MCF 10A (cell line): Measurements from ENCODE around the gene PPP1CA. TPM values are rescaled to one million over a fixed set of nuclear protein-coding genes. Genes with fewer than 3 reads are reported as not detected.
A peak's percentile ranks its signal among the peaks of the same experiment; 100 is the strongest.

Experiments used
- BruUV-seq: library from RNA; stranded (reverse); fragments of 400-500 nt; replicated peaks from 2 replicates; lab custom pipeline; 2021; lab: Mats Ljungman, UMichigan
- CTCF ChIA-PET: fragments of 300-600 bp; sonication (Branson Sonifier 250); formaldehyde crosslinking; extraction: SDS; loops from one replicate; lab custom pipeline; 2021; ENCODE audit warnings: antibody characterized with exemption, inconsistent platforms; lab: Yijun Ruan, JAX
- POLR2A ChIA-PET: fragments of 300-600, 350-650 bp; sonication (Branson Sonifier 250); formaldehyde crosslinking; extraction: SDS; loops from one replicate; lab custom pipeline; 2020; ENCODE audit warnings: antibody characterized with exemption, inconsistent platforms; lab: Yijun Ruan, JAX
- DNase-seq: peaks from one replicate; pipeline ENCODE4 v3.0.0-alpha.2; 2018; ENCODE audit not compliant: unreplicated experiment
- H3K27ac Mint-ChIP-seq: one replicate; pipeline ENCODE4 v1.8.0; 2022; ENCODE audit warnings: mild to moderate bottlenecking, low read depth, mixed read lengths; ENCODE audit not compliant: unreplicated experiment
- H3K27me3 Mint-ChIP-seq: one replicate; pipeline ENCODE4 v1.8.0; 2022; ENCODE audit warnings: mixed read lengths; ENCODE audit not compliant: insufficient read depth, unreplicated experiment
- H3K36me3 Mint-ChIP-seq: one replicate; pipeline ENCODE4 v1.8.0; 2022; ENCODE audit warnings: mild to moderate bottlenecking, moderate library complexity, mixed read lengths; ENCODE audit not compliant: insufficient read depth, unreplicated experiment
- H3K4me1 Mint-ChIP-seq: one replicate; pipeline ENCODE4 v1.8.0; 2022; ENCODE audit warnings: mixed read lengths; ENCODE audit not compliant: insufficient read depth, unreplicated experiment
- H3K4me3 Mint-ChIP-seq: one replicate; pipeline ENCODE4 v1.8.0; 2022; ENCODE audit warnings: mild to moderate bottlenecking, moderate library complexity, mixed read lengths; ENCODE audit not compliant: unreplicated experiment
- H3K9me3 Mint-ChIP-seq: one replicate; pipeline ENCODE4 v1.8.0; 2022; ENCODE audit warnings: mixed read lengths; ENCODE audit not compliant: unreplicated experiment
- intact Hi-C: fragments of 100-400 bp; cut with micrococcal nuclease; formaldehyde crosslinking; loops from 2 replicates; pipeline ENCODE4 v1.14.1; 2022
- total RNA-seq: library from RNA; stranded (reverse); gene quantifications from 2 replicates; pipeline ENCODE4 v1.2.3, GENCODE V29; 2022
- TF ChIP-seq, protein P1 (sequence below): fragments of 200-600 bp; IDR thresholded peaks from one replicate; pipeline ENCODE4 v1.8.0; 2022; ENCODE audit warnings: antibody characterized with exemption, mild to moderate bottlenecking; ENCODE audit not compliant: unreplicated experiment

PPP1CA gene
- total RNA-seq, 1 experiment from 2014 or later, result 143 TPM

DNA sequence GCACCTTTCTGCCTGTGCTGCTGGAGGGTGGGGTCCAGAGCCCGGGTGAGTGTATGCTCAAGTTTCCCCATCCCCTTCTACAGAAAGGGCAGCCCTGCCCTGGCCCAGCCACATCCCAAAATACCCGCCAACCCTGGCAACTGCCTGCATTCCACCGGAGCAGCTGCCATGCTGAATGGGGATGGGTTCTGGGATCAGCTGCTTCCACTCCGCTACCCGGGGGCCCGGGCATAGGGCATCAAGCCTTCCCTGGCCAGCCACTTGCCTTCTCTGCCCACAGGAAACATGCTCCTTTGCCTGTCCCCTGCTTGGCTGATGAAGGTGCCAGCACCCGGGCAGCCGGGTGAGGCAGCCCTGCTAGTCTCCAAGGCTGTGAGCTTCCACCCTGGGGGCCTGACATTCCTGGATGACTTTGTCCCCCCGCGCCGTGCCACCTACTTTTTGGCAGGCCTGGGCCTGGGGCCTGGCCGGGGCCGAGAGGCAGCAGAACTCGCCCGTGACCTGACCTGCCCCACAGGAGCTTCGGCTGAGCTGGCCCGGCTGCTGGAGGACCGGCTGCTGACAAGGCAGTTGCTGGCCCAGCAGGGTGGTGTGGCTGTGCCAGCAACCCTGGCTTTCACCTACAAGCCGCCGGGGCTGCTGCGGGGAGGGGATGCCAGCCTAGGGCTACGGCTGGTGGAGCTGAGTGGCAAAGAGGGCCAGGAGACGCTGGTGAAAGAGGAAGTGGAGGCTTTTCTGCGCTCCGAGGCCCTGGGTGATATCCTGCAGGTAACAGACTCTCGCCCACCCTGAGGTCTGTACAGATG, 17.0 kb upstream of the PPP1CA start:
- no peaks in the 10 kb centered on the region for H3K27me3 Mint-ChIP-seq
- H3K4me3 Mint-ChIP-seq, result no peak overlapping the region
- intact Hi-C loops, result no loop called here
- H3K9me3 Mint-ChIP-seq, result no peaks in the 10 kb centered on the region
- no peak overlapping the region for H3K27ac Mint-ChIP-seq
- ChIA-PET CTCF (no interaction called here), POLR2A (interaction anchor here (0.6 to 1.2 kb wide), 4 partner anchors 10 to 47 kb away, joined by 3 to 4 read pairs (median 3); partner anchors contain the start of genes PPP1CA, RAD9A and RPS6KB2)
- no peaks in the 10 kb centered on the region for H3K36me3 Mint-ChIP-seq
- peaks cover 20% of the 10 kb centered on the region for H3K4me1 Mint-ChIP-seq
- TF ChIP-seq, protein P1, sequence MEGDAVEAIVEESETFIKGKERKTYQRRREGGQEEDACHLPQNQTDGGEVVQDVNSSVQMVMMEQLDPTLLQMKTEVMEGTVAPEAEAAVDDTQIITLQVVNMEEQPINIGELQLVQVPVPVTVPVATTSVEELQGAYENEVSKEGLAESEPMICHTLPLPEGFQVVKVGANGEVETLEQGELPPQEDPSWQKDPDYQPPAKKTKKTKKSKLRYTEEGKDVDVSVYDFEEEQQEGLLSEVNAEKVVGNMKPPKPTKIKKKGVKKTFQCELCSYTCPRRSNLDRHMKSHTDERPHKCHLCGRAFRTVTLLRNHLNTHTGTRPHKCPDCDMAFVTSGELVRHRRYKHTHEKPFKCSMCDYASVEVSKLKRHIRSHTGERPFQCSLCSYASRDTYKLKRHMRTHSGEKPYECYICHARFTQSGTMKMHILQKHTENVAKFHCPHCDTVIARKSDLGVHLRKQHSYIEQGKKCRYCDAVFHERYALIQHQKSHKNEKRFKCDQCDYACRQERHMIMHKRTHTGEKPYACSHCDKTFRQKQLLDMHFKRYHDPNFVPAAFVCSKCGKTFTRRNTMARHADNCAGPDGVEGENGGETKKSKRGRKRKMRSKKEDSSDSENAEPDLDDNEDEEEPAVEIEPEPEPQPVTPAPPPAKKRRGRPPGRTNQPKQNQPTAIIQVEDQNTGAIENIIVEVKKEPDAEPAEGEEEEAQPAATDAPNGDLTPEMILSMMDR, result no peak
- BruUV-seq, result no TSS peak
- no peak for DNase-seq

GRCh38 chr11:67417425-67417824, 15.8 kb upstream of the PPP1CA start:
- intact Hi-C loops, result no loop called here
- ChIA-PET CTCF (interaction anchor here (0.6 kb wide), 1 partner anchor 47 kb away, joined by 3 read pairs; no protein-coding TSS in a partner anchor), POLR2A (no interaction called here)
- no peak overlapping the region for H3K4me3 Mint-ChIP-seq
- no peaks in the 10 kb centered on the region for H3K9me3 Mint-ChIP-seq
- H3K36me3 Mint-ChIP-seq, result peaks cover 3% of the 10 kb centered on the region
- TF ChIP-seq, protein P1, result no peak
- DNase-seq, result no peak
- H3K27me3 Mint-ChIP-seq, result no peaks in the 10 kb centered on the region
- BruUV-seq, result no TSS peak
- no peak overlapping the region for H3K27ac Mint-ChIP-seq
- peaks cover 13% of the 10 kb centered on the region for H3K4me1 Mint-ChIP-seq

DNA sequence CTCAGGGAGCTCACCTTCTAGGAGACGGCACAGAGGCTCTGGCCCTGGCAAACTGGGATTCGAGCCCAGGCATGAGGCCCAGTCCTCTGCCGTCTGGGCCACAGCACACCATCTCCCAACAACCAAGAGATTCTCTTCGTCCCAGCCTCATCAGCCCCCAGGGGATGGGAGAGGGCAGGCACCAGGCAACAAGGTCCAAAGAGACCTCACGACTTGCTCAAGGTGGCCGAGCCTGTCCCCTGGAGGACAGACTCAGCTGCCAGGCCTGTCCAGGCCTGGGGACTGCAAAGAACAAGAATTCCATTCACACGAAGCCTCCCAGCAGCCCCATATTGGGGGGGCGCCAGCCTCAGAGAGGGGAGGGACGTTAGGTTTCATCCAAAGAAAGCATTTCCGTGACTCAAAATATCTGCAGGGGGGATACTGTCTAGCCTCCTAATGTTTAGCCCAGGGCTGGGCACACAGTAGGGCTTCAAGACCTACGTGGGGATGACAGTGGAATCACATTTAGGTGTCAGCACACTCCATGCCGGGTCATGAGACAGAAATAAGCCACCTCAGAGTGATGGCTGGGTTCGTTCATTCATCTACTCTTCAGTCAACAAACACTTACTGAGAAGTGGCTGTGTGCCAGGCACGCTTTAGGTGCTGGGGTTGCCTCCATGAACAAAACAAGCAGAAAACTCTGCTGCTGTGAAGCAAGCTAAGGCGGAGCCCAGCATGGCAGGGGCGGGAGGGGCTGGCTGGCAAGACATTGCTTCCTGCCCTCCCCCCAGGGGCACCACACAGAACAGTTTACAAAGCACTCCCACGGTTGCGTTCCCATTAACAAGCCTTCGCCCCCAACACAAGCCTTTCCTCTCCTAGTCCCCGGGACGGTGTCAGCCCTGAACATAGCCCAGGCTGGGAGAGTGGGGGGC, 15.0 kb upstream of the PPP1CA start:
- BruUV-seq, result no TSS peak
- H3K36me3 Mint-ChIP-seq, result peaks cover 5% of the 10 kb centered on the region

More for the DNA sequence above, 15.0 kb upstream of the PPP1CA start:
- DNase-seq, result peak; percentile 66
- POLR2A ChIA-PET, result interaction anchor here (0.6 kb wide), 1 partner anchor 703 kb away, joined by 4 read pairs; no protein-coding TSS in a partner anchor
- Mint-ChIP-seq H3K27me3 (no peaks in the 10 kb centered on the region), H3K4me3 (no peak overlapping the region), H3K4me1 (peaks cover 13% of the 10 kb centered on the region), H3K9me3 (no peaks in the 10 kb centered on the region), H3K27ac (peak overlapping the region; percentile 46)
- TF ChIP-seq, protein P1, result no peak
- CTCF ChIA-PET, result interaction anchor here (0.6 kb wide), 1 partner anchor 48 kb away, joined by 3 read pairs; no protein-coding TSS in a partner anchor
- intact Hi-C loops, result no loop called here
